Astrocyte of the cerebellum (primary cell): ENCODE results near the gene RSAD1.

Source experiments
- DNase-seq: peaks from one replicate; pipeline ENCODE4 v3.0.0-alpha.2; 2011; ENCODE audit warnings: low read depth
- H3K4me3 ChIP-seq: 2 replicates; pipeline ENCODE4 v1.5.1; 2011; ENCODE audit warnings: mild to moderate bottlenecking, low read depth, low read length, moderate library complexity
- CTCF ChIP-seq: IDR thresholded peaks from 2 replicates; pipeline ENCODE4 v1.5.1; 2012; ENCODE audit warnings: low read length, low read depth, moderate library complexity, mild to moderate bottlenecking; ENCODE audit errors: missing control alignments
- in situ Hi-C: cut with HindIII; loops from 2 replicates; pipeline ENCODE4 v1.10.0; 2017; ENCODE audit warnings: low sequenced_read_pairs

The RSAD1 gene

GRCh38 chr17:50482516-50482915 lies 3.9 kb downstream of the RSAD1 start:
- peak; percentile 87 for TF ChIP-seq CTCF
- in situ Hi-C loops: no loop called here
- DNase-seq: peak; percentile 96
- no peak overlapping the region for H3K4me3 ChIP-seq

GRCh38 chr17:50483266-50483665 lies 4.6 kb downstream of the RSAD1 start:
- in situ Hi-C loops: no loop called here
- no peak for TF ChIP-seq CTCF
- no peak overlapping the region for H3K4me3 ChIP-seq
- DNase-seq: no peak

- TF ChIP-seq CTCF: no peak
Measured at GRCh38 chr17:50484386-50485155, 5.9 kb downstream of the RSAD1 start.

GRCh38 chr17:50487213-50488096 lies 8.8 kb downstream of the RSAD1 start:
- in situ Hi-C loops: no loop called here
- H3K4me3 ChIP-seq: no peak overlapping the region
- TF ChIP-seq CTCF: no peak
- no peak for DNase-seq

More at GRCh38 chr17:50484386-50485155, 5.9 kb downstream of the RSAD1 start:
- no peak overlapping the region for H3K4me3 ChIP-seq
- in situ Hi-C loops: no loop called here
- no peak for DNase-seq

- no peak overlapping the region for H3K4me3 ChIP-seq
- in situ Hi-C loops: no loop called here
- TF ChIP-seq CTCF: no peak
- DNase-seq: no peak
Measured at GRCh38 chr17:50488880-50489279, 10.2 kb downstream of the RSAD1 start.

- TF ChIP-seq CTCF: no peak
- DNase-seq: no peak
- no peak overlapping the region for H3K4me3 ChIP-seq
- in situ Hi-C loops: no loop called here
Measured at GRCh38 chr17:50491505-50491904, 12.8 kb downstream of the RSAD1 start.
